SK-N-SH (cell line): ENCODE results near the gene UCKL1. TPM values are rescaled to one million over a fixed set of nuclear protein-coding genes. Genes with fewer than 3 reads are reported as not detected.

Experiments
- CTCF ChIA-PET: fragments of 300-600, 350-600 bp; formaldehyde crosslinking; extraction: SDS; loops from one replicate; lab custom pipeline; 2021; lab: Yijun Ruan, JAX
- POLR2A ChIA-PET: fragments of 350-600 bp; sonication (Branson Sonifier 250); formaldehyde crosslinking; extraction: SDS; loops from one replicate; lab custom pipeline; 2020; ENCODE audit warnings: antibody characterized with exemption, inconsistent platforms; lab: Yijun Ruan, JAX
- DNase-seq: peaks from one replicate; pipeline ENCODE4 v3.0.0; 2012
- H2AFZ ChIP-seq: fragments of 200-600 bp; sonication (generic); 2 replicates; pipeline ENCODE4 v1.8.1; 2016; ENCODE audit warnings: antibody characterized with exemption, mild to moderate bottlenecking, low read depth
- H3F3A ChIP-seq: fragments of 200-600 bp; sonication (generic); replicated peaks from 2 replicates; pipeline ENCODE3; 2016; ENCODE audit warnings: antibody characterized with exemption, mild to moderate bottlenecking; ENCODE audit not compliant: insufficient read depth
- H3K27ac ChIP-seq, 2 experiments: fragments of 200-500 bp in 1 of 2; fragments of 200-600 bp in 1 of 2; sonication (Bioruptor generic) in 1 of 2; sonication (generic), shearing (Covaris generic) in 1 of 2; 2 replicates each; pipeline versions ENCODE4 v1.5.1 to v1.6.1; 2014 to 2016; ENCODE audit warnings: low read depth in 2 of 2, inconsistent platforms in 1 of 2, low read length in 1 of 2, mild to moderate bottlenecking in 1 of 2, mixed read lengths in 1 of 2
- H3K27me3 ChIP-seq: fragments of 200-600 bp; sonication (generic), shearing (Covaris generic); 2 replicates; pipeline ENCODE4 v1.6.1; 2016; ENCODE audit warnings: mixed run types; ENCODE audit not compliant: insufficient read depth
- H3K36me3 ChIP-seq, 2 experiments: fragments of 200-500 bp in 1 of 2; fragments of 200-600 bp in 1 of 2; sonication (Bioruptor generic) in 1 of 2; sonication (generic) in 1 of 2; replicated peaks in 1 of 2; 2 replicates each; pipeline versions ENCODE3 to v1.5.1; 2014 to 2016; ENCODE audit warnings: low read length in 1 of 2, mild to moderate bottlenecking in 1 of 2; ENCODE audit not compliant: insufficient read depth in 2 of 2, control insufficient read depth in 1 of 2
- H3K4me1 ChIP-seq, 2 experiments: fragments of 200-500 bp in 1 of 2; fragments of 200-600 bp in 1 of 2; sonication (Bioruptor generic) in 1 of 2; sonication (generic), shearing (Covaris generic) in 1 of 2; 2 replicates each; pipeline versions ENCODE4 v1.5.1 to v1.6.1; 2014 to 2016; ENCODE audit warnings: low read depth in 1 of 2, low read length in 1 of 2, mixed run types in 1 of 2; ENCODE audit not compliant: insufficient read depth in 2 of 2, control insufficient read depth in 1 of 2
- H3K4me2 ChIP-seq: fragments of 200-600 bp; sonication (generic), shearing (Covaris generic); 2 replicates; pipeline ENCODE4 v1.6.1; 2017; ENCODE audit warnings: mixed run types
- H3K4me3 ChIP-seq, 2 experiments: fragments of 200-500 bp in 1 of 2; fragments of 200-600 bp in 1 of 2; sonication (Bioruptor generic) in 1 of 2; sonication (generic), shearing (Covaris generic) in 1 of 2; 2 replicates each; pipeline versions ENCODE4 v1.5.1 to v1.8.1; 2014 to 2016; ENCODE audit warnings: low read depth in 2 of 2, inconsistent platforms in 1 of 2, low read length in 1 of 2, mild to moderate bottlenecking in 1 of 2, mixed read lengths in 1 of 2, moderate library complexity in 1 of 2
- H3K79me2 ChIP-seq: fragments of 200-600 bp; sonication (generic); 2 replicates; pipeline ENCODE4 v1.8.1; 2017; ENCODE audit warnings: mild to moderate bottlenecking; ENCODE audit not compliant: insufficient read depth
- H3K9ac ChIP-seq: fragments of 200-600 bp; sonication (generic); 2 replicates; pipeline ENCODE4 v1.6.1; 2017; ENCODE audit warnings: mixed run types
- H3K9me2 ChIP-seq: fragments of 200-600 bp; sonication (generic); 2 replicates; pipeline ENCODE4 v1.6.1; 2017; ENCODE audit warnings: mixed run types
- H3K9me3 ChIP-seq: fragments of 200-600 bp; sonication (generic); 2 replicates; pipeline ENCODE4 v1.6.1; 2017; ENCODE audit warnings: mixed run types, mild to moderate bottlenecking, moderate library complexity
- H4K20me1 ChIP-seq: fragments of 200-600 bp; sonication (generic); 2 replicates; pipeline ENCODE4 v1.6.1; 2017; ENCODE audit warnings: mild to moderate bottlenecking, mixed run types; ENCODE audit not compliant: insufficient read depth
- CHD2 ChIP-seq: fragments of 150-350 bp; IDR thresholded peaks from 2 replicates; pipeline ENCODE4 v1.6.1; 2018; ENCODE audit warnings: low read length; ENCODE audit not compliant: partially characterized antibody
- EZH2phosphoT487 ChIP-seq: fragments of 200-600 bp; sonication (generic); IDR thresholded peaks from 2 replicates; pipeline ENCODE4 v1.6.1; 2017; ENCODE audit warnings: low read depth, mixed run types, mild to moderate bottlenecking, antibody characterized with exemption, moderate library complexity, borderline replicate concordance
- FOXM1 ChIP-seq: IDR thresholded peaks from 2 replicates; pipeline ENCODE4 v1.4.0; 2012; ENCODE audit warnings: low read depth, mild to moderate bottlenecking
- GATA2 ChIP-seq: sonication (generic); formaldehyde crosslinking; IDR thresholded peaks from 2 replicates; pipeline ENCODE4 v1.5.0; 2020; ENCODE audit warnings: mild to moderate bottlenecking, missing genetic modification reagents
- MEF2A ChIP-seq: IDR thresholded peaks from 2 replicates; pipeline ENCODE4 v1.4.0; 2012; ENCODE audit warnings: low read depth, borderline replicate concordance
- MXI1 ChIP-seq: IDR thresholded peaks from 2 replicates; pipeline ENCODE4 v1.6.1; 2012; ENCODE audit warnings: mild to moderate bottlenecking, low read depth, low read length, improper control_type of control experiment
- NFIC ChIP-seq: IDR thresholded peaks from 2 replicates; pipeline ENCODE4 v1.4.0; 2012; ENCODE audit warnings: borderline replicate concordance
- NRF1 ChIP-seq: IDR thresholded peaks from 2 replicates; pipeline ENCODE4 v1.6.1; 2012; ENCODE audit warnings: low read depth, mild to moderate bottlenecking, low read length
- POLR2AphosphoS5 ChIP-seq: IDR thresholded peaks from 2 replicates; pipeline ENCODE4 v1.6.1; 2012; ENCODE audit warnings: low read depth, low read length
- RAD21 ChIP-seq: IDR thresholded peaks from 2 replicates; pipeline ENCODE4 v1.6.1; 2012; ENCODE audit warnings: mild to moderate bottlenecking, low read length
- RCOR1 ChIP-seq: fragments of 150-350 bp; IDR thresholded peaks from 2 replicates; pipeline ENCODE4 v1.6.1; 2017; ENCODE audit warnings: antibody characterized with exemption, low read length
- RXRA ChIP-seq: IDR thresholded peaks from 2 replicates; pipeline ENCODE4 v1.4.0; 2012; ENCODE audit warnings: low read depth, mild to moderate bottlenecking, borderline replicate concordance
- SIN3A ChIP-seq: IDR thresholded peaks from 2 replicates; pipeline ENCODE4 v1.6.1; 2012; ENCODE audit warnings: low read depth, mild to moderate bottlenecking, low read length, moderate library complexity, borderline replicate concordance
- TAF1 ChIP-seq: IDR thresholded peaks from 2 replicates; pipeline ENCODE4 v1.6.1; 2012; ENCODE audit warnings: low read depth, mild to moderate bottlenecking, low read length, moderate library complexity, borderline replicate concordance
- TEAD4 ChIP-seq: IDR thresholded peaks from 2 replicates; pipeline ENCODE4 v1.4.0; 2012; ENCODE audit warnings: mild to moderate bottlenecking, borderline replicate concordance; ENCODE audit not compliant: insufficient read depth
- WGBS: methylation state at CpG from one replicate; pipeline ENCODE4 v1.1.6; 2017; ENCODE audit warnings: low lambda C conversion rate; 5-methylcytosine and 5-hydroxymethylcytosine counted together
- polyA plus RNA-seq, 3 experiments: library from polyadenylated mRNA; depleted of rRNA; stranded (reverse); fragments of >200 nt; gene quantifications; 2 replicates each; pipeline ENCODE4 v1.2.3, GENCODE V29; 2012
- TF ChIP-seq, protein P1 (sequence below): IDR thresholded peaks from 2 replicates; pipeline ENCODE4 v1.4.0; 2012; ENCODE audit warnings: low read depth
- TF ChIP-seq, protein P2 (sequence below): IDR thresholded peaks from 2 replicates; pipeline ENCODE4 v1.4.0; 2012; ENCODE audit warnings: low read depth, borderline replicate concordance
- TF ChIP-seq, protein P3 (sequence below): IDR thresholded peaks from 2 replicates; pipeline ENCODE4; 2012

UCKL1 gene
- polyA plus RNA-seq, 1 of the 3 experiments (the other 2 are of a cell fraction), result 71.6 TPM

- TF ChIP-seq, protein P1, sequence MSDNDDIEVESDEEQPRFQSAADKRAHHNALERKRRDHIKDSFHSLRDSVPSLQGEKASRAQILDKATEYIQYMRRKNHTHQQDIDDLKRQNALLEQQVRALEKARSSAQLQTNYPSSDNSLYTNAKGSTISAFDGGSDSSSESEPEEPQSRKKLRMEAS, result peak; percentile 98
- TF ChIP-seq GATA2 (CRISPR knock-in tag), result no peak
- TF ChIP-seq, protein P2, sequence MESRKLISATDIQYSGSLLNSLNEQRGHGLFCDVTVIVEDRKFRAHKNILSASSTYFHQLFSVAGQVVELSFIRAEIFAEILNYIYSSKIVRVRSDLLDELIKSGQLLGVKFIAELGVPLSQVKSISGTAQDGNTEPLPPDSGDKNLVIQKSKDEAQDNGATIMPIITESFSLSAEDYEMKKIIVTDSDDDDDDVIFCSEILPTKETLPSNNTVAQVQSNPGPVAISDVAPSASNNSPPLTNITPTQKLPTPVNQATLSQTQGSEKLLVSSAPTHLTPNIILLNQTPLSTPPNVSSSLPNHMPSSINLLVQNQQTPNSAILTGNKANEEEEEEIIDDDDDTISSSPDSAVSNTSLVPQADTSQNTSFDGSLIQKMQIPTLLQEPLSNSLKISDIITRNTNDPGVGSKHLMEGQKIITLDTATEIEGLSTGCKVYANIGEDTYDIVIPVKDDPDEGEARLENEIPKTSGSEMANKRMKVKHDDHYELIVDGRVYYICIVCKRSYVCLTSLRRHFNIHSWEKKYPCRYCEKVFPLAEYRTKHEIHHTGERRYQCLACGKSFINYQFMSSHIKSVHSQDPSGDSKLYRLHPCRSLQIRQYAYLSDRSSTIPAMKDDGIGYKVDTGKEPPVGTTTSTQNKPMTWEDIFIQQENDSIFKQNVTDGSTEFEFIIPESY, result no peak
- TF ChIP-seq NRF1, result peak; percentile 57
- peak; percentile 82; the same call in 1 of the 2 replicates for TF ChIP-seq MXI1
- peak; percentile 85 for TF ChIP-seq CHD2
- TF ChIP-seq TAF1, result peak; percentile 64; the same call in 1 of the 2 replicates
- no peak for TF ChIP-seq MEF2A
- TF ChIP-seq SIN3A, result peak; percentile 55; the same call in 1 of the 2 replicates
- no peak for TF ChIP-seq NFIC
- TF ChIP-seq TEAD4, result no peak
Measured at GRCh38 chr20:63980806-63981728, 24.9 kb upstream of the UCKL1 start, which contains the start of gene PRPF6 (continued).

GRCh38 chr20:63980317-63980805 lies 24.1 kb upstream of the UCKL1 start:
- Histone ChIP-seq H3K27ac (peak overlapping the region; percentile 84 to 89; a peak in 3 of 4 replicates), H3K4me1 (peaks cover 12 to 24% of the 10 kb centered on the region in 2 experiments), H3K27me3 (no peaks in the 10 kb centered on the region), H3K4me2 (peak overlapping the region; percentile 90), H3K4me3 (peak overlapping the region; percentile 77 to 98), H2AFZ (peak overlapping the region; percentile 21; the same call in 1 of the 2 replicates), H4K20me1 (no peaks in the 10 kb centered on the region), H3K9me2 (no peaks in the 10 kb centered on the region), H3K36me3 (peaks cover 16 to 18% of the 10 kb centered on the region in 2 experiments), H3K9me3 (no peaks in the 10 kb centered on the region), H3F3A (peaks cover 13% of the 10 kb centered on the region), H3K79me2 (peaks cover 40% of the 10 kb centered on the region), H3K9ac (no peak overlapping the region)
- CTCF ChIA-PET, result interaction anchor here (0.6 to 3.9 kb wide), 42 partner anchors 8 to 453 kb away, joined by 3 to 41 read pairs (median 4); partner anchors contain the start of genes ARFRP1, C20orf204, GMEB2 and NPBWR2
- TF ChIP-seq RAD21 (no peak), EZH2phosphoT487 (no peak), RCOR1 (no peak), TEAD4 (no peak), NFIC (no peak), POLR2AphosphoS5 (no peak), SIN3A (no peak), RXRA (no peak), MXI1 (no peak), GATA2 (CRISPR knock-in tag) (no peak), FOXM1 (no peak)
- TF ChIP-seq, protein P3, sequence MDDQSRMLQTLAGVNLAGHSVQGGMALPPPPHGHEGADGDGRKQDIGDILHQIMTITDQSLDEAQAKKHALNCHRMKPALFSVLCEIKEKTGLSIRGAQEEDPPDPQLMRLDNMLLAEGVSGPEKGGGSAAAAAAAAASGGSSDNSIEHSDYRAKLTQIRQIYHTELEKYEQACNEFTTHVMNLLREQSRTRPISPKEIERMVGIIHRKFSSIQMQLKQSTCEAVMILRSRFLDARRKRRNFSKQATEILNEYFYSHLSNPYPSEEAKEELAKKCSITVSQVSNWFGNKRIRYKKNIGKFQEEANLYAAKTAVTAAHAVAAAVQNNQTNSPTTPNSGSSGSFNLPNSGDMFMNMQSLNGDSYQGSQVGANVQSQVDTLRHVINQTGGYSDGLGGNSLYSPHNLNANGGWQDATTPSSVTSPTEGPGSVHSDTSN, result no peak
- TF ChIP-seq, protein P1, result no peak
- WGBS, result 79% methylated on average over 13 of the region's 15 CpGs
- POLR2A ChIA-PET, result interaction anchor here (0.8 to 3.4 kb wide), 8 partner anchors 23 to 272 kb away, joined by 3 to 18 read pairs (median 4); partner anchors contain the start of genes ARFRP1, TCEA2, TPD52L2 and ZGPAT
- DNase-seq, result no peak
